H54 (cell line): ENCODE measurements around the gene CPSF3.
"Not testable (repeated sequence)": the region's sequence is repeated elsewhere in the genome, so short reads cannot be mapped to it uniquely, and the experiment has no call there.

Experiments
- DNase-seq: peaks from one replicate; pipeline ENCODE4 v3.0.0; 2011; ENCODE audit warnings: low spot score, mixed read lengths; ENCODE audit not compliant: insufficient read length
- FAIRE-seq: peaks from 3 replicates; lab custom pipeline; 2011; peaks lifted over from hg19 to GRCh38; lab: Jason Lieb, UNC
- POLR2A ChIP-seq: IDR thresholded peaks from 2 replicates; pipeline ENCODE4 v1.6.1; 2011; ENCODE audit warnings: low read depth, mild to moderate bottlenecking, low read length

The CPSF3 gene

DNA sequence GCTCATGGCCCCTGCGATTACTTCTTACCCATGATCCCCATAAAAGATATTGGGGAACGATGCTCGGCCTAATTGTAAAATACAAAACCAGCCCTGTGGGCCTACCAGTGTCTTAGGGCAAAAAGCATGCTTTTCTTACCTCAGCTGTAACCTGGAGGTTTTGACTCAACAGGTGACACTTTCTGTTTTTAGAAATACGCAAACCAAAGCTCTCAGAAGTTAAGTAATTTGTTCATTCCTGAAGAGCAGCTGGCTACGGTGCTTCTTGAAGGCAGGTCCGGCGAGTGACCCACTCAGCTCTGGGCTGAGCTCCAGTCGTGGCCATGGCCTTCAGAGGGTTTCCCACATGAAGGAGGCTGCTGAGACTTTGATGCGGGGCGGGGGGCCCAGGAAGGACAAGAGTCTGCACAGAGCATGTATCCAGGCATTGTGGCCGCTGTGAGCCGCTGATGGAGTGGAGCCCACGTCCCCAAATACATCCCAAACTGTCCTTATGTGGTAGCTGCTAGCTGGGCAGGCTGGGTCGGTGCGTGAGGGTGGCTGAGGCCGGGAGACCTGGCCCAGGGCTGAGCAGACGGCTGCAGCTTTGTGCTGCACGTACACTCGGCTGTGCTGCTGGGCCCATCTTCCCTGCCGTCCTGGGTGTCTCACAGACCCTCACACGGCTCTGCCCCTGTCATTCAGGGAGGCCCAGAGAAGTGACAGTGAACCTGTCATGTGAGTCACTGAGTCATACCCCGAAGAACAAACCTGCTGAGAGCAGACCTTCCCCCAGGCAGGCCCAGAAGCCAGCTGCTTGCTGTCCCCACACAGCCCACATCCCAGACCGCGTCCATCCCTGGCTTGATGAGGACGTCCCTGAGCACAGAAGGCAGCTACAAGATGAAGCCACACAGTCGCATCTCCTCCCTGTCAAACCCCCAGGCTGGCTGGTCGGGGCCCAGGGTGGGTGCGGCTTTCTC, 34.2 kb upstream of the CPSF3 start:
- no peak for TF ChIP-seq POLR2A
- no peak for FAIRE-seq
- no peak for DNase-seq

DNA sequence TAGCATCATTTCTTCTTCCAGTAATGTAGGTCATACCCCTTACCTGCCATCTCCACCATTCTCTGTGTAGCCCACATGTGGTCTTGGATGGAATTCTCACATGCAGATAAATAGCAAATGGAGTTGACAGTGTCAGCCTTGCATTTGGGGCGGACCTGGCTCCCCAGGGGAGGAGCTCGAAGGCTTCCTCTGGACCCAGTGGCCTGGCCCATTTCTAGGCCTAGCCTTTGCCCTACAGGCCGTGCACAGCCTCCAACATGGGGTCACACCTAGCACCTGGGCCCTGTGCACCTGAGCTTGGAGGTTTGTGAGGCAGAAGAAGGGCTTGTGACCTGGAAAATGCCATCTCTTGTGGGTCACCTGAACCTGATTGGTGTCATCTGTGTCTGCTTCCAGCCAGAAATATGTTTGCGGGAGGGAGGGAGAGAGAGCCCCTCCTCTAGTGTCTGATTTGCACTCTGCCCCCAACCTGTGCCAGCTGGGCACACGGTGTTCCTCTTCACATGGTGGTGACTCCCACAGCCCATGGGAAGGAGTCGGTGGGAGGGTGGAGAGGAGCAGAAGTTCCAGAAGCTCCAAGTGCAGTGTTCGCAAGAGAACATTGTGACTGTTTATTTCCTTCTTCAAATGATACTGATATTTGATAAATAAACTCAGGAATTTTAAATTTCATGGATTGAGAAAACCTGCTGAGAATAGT, 33.2 kb upstream of the CPSF3 start:
- DNase-seq (no peak), FAIRE-seq (no peak)
- TF ChIP-seq POLR2A: no peak

DNA sequence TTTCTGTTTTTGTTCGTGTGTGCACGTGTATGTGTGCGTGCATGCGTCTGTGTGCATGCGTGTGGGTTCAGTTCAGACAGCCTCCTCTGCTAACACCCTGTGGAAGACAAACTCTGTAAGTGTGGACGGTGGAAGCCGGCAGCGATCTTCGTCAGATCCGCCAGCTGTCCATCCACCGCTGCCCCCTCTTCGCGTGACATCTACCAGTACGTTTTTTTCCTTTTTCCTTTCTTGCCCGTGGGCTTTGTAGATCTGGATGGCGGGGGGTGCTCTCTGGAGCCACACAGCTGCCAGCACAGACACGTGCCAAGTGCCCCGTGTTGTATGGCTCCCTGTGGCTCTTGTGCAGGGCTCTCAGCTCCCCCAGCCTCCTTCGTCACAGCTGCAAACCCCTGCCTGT, 32.5 kb upstream of the CPSF3 start:
- FAIRE-seq (no peak), DNase-seq (no peak)
- TF ChIP-seq POLR2A: no peak

- FAIRE-seq (no peak), DNase-seq (no peak)
- TF ChIP-seq POLR2A: no peak
These were observed 31.3 kb upstream of the CPSF3 start for GRCh38 chr2:9391961-9392720.

GRCh38 chr2:9392898-9393765, 30.3 kb upstream of the CPSF3 start:
- FAIRE-seq (no peak), DNase-seq (no peak)
- TF ChIP-seq POLR2A: no peak

GRCh38 chr2:9394816-9395215, 28.6 kb upstream of the CPSF3 start:
- DNase-seq: no peak
- no peak for TF ChIP-seq POLR2A
- FAIRE-seq: no peak

- FAIRE-seq (no peak), DNase-seq (no peak)
- no peak for TF ChIP-seq POLR2A
These were observed 26.3 kb upstream of the CPSF3 start for GRCh38 chr2:9397201-9397600.

- DNase-seq, FAIRE-seq: not testable (repeated sequence)
These were observed 25.2 kb upstream of the CPSF3 start for GRCh38 chr2:9398251-9398650.

DNA sequence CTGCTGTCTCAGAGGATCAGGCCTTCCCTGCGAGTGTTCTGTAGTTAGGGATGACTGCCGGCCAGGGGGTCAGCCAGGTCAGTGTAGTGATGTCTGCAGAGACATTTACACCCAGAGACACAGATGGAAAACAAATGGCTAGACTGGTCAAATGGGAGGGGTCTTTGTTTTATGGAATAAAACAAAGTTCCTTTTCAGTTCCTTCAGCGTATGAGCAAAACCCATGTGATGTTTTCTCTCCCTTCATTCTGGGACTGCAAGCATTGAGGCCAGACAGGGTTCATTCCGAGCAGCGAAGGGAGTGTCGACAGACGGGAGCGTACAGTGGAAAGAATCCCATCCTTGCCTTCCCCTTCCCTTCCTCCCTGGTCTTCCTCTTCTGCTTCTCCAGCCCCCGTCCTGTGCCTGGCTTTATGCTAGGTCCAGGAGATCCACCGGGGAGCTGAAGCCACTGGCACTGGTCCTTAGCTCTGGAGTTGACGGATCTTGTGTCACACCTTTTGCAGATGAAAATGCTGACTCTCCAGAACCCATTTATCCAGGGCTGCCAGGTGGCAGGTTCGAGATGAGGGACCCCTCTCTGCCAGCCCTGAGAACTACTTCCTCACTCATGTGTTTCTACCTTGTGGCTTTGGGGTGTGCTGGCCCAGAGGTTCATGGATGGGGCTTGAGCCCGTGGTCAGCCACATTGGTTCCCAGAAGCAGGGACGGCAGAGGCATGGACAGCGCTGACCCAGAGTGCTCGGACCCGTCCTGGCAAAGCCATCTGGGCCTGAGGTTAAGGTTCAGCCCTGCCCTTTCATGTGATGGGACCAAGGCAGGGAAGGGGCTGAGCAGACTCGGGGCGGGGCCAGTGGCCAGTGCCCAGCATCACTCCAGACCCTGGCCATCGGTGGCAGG, 24.3 kb upstream of the CPSF3 start:
- no peak for DNase-seq
- FAIRE-seq: no peak
- TF ChIP-seq POLR2A: no peak

GRCh38 chr2:9400268-9401058, 23.0 kb upstream of the CPSF3 start:
- TF ChIP-seq POLR2A: no peak
- DNase-seq (no peak), FAIRE-seq (no peak)

- no peak for TF ChIP-seq POLR2A
- DNase-seq (no peak), FAIRE-seq (no peak)
These were observed 22.4 kb upstream of the CPSF3 start for GRCh38 chr2:9401059-9401547.
